ENCODE measurements around the gene LMAN1. TPM values are rescaled to one million over a fixed set of nuclear protein-coding genes. Genes with fewer than 3 reads are reported as not detected.

Gene LMAN1
- total RNA-seq, 1 experiment from 2014 or later = 40.6 TPM

DNA sequence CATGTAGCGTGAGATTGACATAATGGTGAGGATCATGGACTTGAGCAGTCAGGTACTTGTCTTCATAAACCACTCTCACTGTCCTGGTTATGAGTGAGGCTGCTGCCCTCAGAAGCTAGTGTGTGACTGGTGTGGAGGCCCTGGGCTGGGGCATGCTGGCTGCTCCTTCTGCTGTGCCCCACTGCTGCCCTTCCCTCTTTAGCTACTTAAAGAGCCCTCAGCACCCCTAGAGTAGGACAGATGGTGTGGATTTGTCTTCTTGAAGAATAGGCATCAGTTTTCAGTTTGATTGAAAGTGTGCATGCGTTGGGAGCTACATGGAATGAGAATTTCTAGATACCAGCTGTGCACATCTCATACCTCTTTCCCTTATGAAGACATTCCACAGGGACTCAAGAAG is 56.1 kb downstream of the LMAN1 start:
- H3K9me3 Mint-ChIP-seq (ENCODE audit: unreplicated experiment) = no peaks in the 10 kb centered on the region
- TF ChIP-seq, protein P1, sequence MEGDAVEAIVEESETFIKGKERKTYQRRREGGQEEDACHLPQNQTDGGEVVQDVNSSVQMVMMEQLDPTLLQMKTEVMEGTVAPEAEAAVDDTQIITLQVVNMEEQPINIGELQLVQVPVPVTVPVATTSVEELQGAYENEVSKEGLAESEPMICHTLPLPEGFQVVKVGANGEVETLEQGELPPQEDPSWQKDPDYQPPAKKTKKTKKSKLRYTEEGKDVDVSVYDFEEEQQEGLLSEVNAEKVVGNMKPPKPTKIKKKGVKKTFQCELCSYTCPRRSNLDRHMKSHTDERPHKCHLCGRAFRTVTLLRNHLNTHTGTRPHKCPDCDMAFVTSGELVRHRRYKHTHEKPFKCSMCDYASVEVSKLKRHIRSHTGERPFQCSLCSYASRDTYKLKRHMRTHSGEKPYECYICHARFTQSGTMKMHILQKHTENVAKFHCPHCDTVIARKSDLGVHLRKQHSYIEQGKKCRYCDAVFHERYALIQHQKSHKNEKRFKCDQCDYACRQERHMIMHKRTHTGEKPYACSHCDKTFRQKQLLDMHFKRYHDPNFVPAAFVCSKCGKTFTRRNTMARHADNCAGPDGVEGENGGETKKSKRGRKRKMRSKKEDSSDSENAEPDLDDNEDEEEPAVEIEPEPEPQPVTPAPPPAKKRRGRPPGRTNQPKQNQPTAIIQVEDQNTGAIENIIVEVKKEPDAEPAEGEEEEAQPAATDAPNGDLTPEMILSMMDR (IDR thresholded peaks at IDR 0.05; ENCODE audit: insufficient read depth in 1 of 2, low read depth in 1 of 2, low read length in 1 of 2, severe bottlenecking in 1 of 2, unreplicated experiment in 1 of 2) = no peak
- intact Hi-C loops (cut with micrococcal nuclease; ENCODE audit: unreplicated experiment) = no loop called here
- H3K4me3 ChIP-seq (ENCODE audit: low read depth, low read length) = no peak overlapping the region
- DNase-seq = no peak
- POLR2A ChIA-PET = no interaction called here
- no peaks in the 10 kb centered on the region for H3K9me3 ChIP-seq
- H3K27me3 Mint-ChIP-seq (ENCODE audit: insufficient read depth, unreplicated experiment) = peaks cover 19% of the 10 kb centered on the region
- H3K36me3 Mint-ChIP-seq (ENCODE audit: insufficient read depth, unreplicated experiment) = no peaks in the 10 kb centered on the region
- no peaks in the 10 kb centered on the region for H3K4me1 ChIP-seq
- H3K36me3 ChIP-seq (ENCODE audit: control insufficient read depth, insufficient read depth, low read length) = no peaks in the 10 kb centered on the region
- H3K4me3 Mint-ChIP-seq (ENCODE audit: unreplicated experiment) = no peak overlapping the region
- H3K27ac Mint-ChIP-seq (ENCODE audit: unreplicated experiment) = no peak overlapping the region
- H3K4me1 Mint-ChIP-seq (ENCODE audit: low read depth, unreplicated experiment) = no peaks in the 10 kb centered on the region
- H3K27me3 ChIP-seq (replicated peaks; ENCODE audit: control insufficient read depth, insufficient read depth, low read length) = no peaks in the 10 kb centered on the region
- no TSS peak for BruUV-seq (replicated peaks)
- CTCF ChIA-PET = no interaction called here

DNA sequence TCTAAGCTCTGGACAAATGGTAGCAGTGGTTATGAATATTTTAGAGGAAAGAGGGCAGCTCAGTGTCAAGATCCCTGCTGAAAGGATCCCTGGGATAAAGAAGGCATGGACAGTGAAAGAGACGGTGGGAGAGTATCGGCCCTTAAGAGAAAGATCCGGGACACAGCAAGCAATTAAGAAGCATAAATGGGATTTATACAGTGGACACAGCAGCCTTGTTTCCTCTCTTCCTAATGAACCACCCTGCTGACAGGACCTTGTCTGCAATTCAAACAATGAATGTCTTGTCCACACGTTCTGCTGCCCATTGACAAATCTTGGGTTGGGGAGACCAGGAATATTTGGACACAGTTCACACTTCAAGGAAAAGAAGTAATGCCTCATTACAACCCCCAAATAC is 57.1 kb downstream of the LMAN1 start:
- intact Hi-C loops (cut with micrococcal nuclease; ENCODE audit: unreplicated experiment) = no loop called here
- Mint-ChIP-seq H3K27me3 (ENCODE audit: insufficient read depth, unreplicated experiment) (peaks cover 19% of the 10 kb centered on the region), H3K9me3 (ENCODE audit: unreplicated experiment) (no peaks in the 10 kb centered on the region), H3K4me3 (ENCODE audit: unreplicated experiment) (no peak overlapping the region), H3K27ac (ENCODE audit: unreplicated experiment) (no peak overlapping the region), H3K36me3 (ENCODE audit: insufficient read depth, unreplicated experiment) (no peaks in the 10 kb centered on the region), H3K4me1 (ENCODE audit: low read depth, unreplicated experiment) (no peaks in the 10 kb centered on the region)
- Histone ChIP-seq H3K36me3 (ENCODE audit: control insufficient read depth, insufficient read depth, low read length) (no peaks in the 10 kb centered on the region), H3K4me3 (ENCODE audit: low read depth, low read length) (no peak overlapping the region), H3K9me3 (no peaks in the 10 kb centered on the region), H3K4me1 (no peaks in the 10 kb centered on the region), H3K27me3 (replicated peaks; ENCODE audit: control insufficient read depth, insufficient read depth, low read length) (no peaks in the 10 kb centered on the region)
- DNase-seq = no peak
- ChIA-PET CTCF (no interaction called here), POLR2A (no interaction called here)
- TF ChIP-seq, protein P1 (IDR thresholded peaks at IDR 0.05; ENCODE audit: insufficient read depth in 1 of 2, low read depth in 1 of 2, low read length in 1 of 2, severe bottlenecking in 1 of 2, unreplicated experiment in 1 of 2) = no peak
- BruUV-seq (replicated peaks) = no TSS peak

DNA sequence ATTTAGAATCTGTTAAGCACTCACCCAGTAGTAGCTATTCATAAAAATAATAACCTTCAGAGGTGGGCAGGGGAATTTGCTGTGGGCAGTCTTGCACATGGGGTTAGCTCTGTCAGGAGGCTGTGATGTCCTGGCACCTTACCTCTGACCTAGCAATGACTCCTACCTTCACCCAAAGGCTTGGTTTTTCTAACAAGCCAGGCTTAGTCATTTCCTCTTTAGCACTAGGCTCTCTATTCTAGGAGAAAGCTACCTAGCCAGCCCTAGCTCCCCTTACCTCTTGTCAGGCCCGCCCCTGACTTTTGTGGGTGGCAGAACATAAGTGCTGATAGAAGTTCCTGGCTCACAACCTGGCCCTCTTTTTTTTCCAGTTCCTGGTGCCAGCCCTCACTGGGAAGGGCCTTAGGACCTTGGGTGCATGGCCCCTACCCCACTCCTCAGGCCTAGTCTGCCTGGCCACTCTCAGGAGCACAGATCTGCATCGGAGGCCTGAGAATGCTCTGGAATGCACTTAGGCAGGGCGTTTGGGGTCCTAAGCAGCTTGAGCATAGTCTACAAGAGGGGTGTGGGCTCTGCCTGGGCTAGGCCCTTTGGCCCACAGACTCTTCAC is 58.3 kb downstream of the LMAN1 start:
- no peaks in the 10 kb centered on the region for H3K4me1 Mint-ChIP-seq (ENCODE audit: low read depth, unreplicated experiment)
- Histone ChIP-seq H3K36me3 (ENCODE audit: control insufficient read depth, insufficient read depth, low read length) (no peaks in the 10 kb centered on the region), H3K4me1 (no peaks in the 10 kb centered on the region), H3K9me3 (no peaks in the 10 kb centered on the region), H3K4me3 (ENCODE audit: low read depth, low read length) (no peak overlapping the region), H3K27me3 (replicated peaks; ENCODE audit: control insufficient read depth, insufficient read depth, low read length) (no peaks in the 10 kb centered on the region)
- H3K27ac Mint-ChIP-seq (ENCODE audit: unreplicated experiment) = no peak overlapping the region
- CTCF ChIA-PET = no interaction called here
- H3K4me3 Mint-ChIP-seq (ENCODE audit: unreplicated experiment) = no peak overlapping the region
- no peaks in the 10 kb centered on the region for H3K36me3 Mint-ChIP-seq (ENCODE audit: insufficient read depth, unreplicated experiment)
- TF ChIP-seq, protein P1 (IDR thresholded peaks at IDR 0.05; ENCODE audit: insufficient read depth in 1 of 2, low read depth in 1 of 2, low read length in 1 of 2, severe bottlenecking in 1 of 2, unreplicated experiment in 1 of 2) = no peak
- H3K27me3 Mint-ChIP-seq (ENCODE audit: insufficient read depth, unreplicated experiment) = peaks cover 18% of the 10 kb centered on the region
- DNase-seq = no peak
- BruUV-seq (replicated peaks) = no TSS peak
- POLR2A ChIA-PET = no interaction called here
- intact Hi-C loops (cut with micrococcal nuclease; ENCODE audit: unreplicated experiment) = no loop called here
- no peaks in the 10 kb centered on the region for H3K9me3 Mint-ChIP-seq (ENCODE audit: unreplicated experiment)

Data from Caco-2 (cell line).